ENCODE measurements around the gene PRAC1. TPM values are rescaled to one million over a fixed set of nuclear protein-coding genes. Genes with fewer than 3 reads are reported as not detected.

The PRAC1 gene
- total and polyA plus RNA-seq, 2 of the 8 experiments (the other 6 are each of a cell fraction or from before 2014, with no cell fraction given) = not detected

GRCh38 chr17:48679385-48680096, 42.8 kb downstream of the PRAC1 start:
- H2BK12ac ChIP-seq (ENCODE audit: low read depth, low read length) = no peak overlapping the region
- TF ChIP-seq CREB1 (IDR thresholded peaks at IDR 0.05) (no peak), CBX5 (IDR thresholded peaks at IDR 0.05; ENCODE audit: low read depth, low read length) (no peak), ASH2L (IDR thresholded peaks at IDR 0.05; ENCODE audit: low read length) (no peak), FOSL1 (IDR thresholded peaks at IDR 0.05; ENCODE audit: insufficient read depth, low read depth, low read length) (no peak), NRF1 (IDR thresholded peaks at IDR 0.05; ENCODE audit: low read depth, low read length) (no peak), USF2 (IDR thresholded peaks at IDR 0.05; ENCODE audit: low read length) (no peak), HDAC6 (IDR thresholded peaks at IDR 0.05; ENCODE audit: low read depth, low read length) (no peak), TAF1 (IDR thresholded peaks at IDR 0.05; ENCODE audit: low read depth, low read length) (no peak), SIX5 (IDR thresholded peaks at IDR 0.05; ENCODE audit: low read depth, low read length) (no peak), MAFK (IDR thresholded peaks at IDR 0.05; ENCODE audit: low read depth, low read length) (no peak), PHF8 (conservative IDR thresholded peaks at IDR 0.05; ENCODE audit: low read depth, low read length) (no peak)
- TF ChIP-seq, protein P1, sequence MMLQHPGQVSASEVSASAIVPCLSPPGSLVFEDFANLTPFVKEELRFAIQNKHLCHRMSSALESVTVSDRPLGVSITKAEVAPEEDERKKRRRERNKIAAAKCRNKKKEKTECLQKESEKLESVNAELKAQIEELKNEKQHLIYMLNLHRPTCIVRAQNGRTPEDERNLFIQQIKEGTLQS (IDR thresholded peaks at IDR 0.05; ENCODE audit: insufficient read depth, low read depth, low read length) = no peak

More at GRCh38 chr17:48679385-48680096, 42.8 kb downstream of the PRAC1 start:
- Histone ChIP-seq H3K9ac (replicated peaks in 1 of 4; ENCODE audit: extremely low read depth in 1 of 4, low read depth in 3 of 4, low read length in 3 of 4) (no peak overlapping the region), H3K4me1 (replicated peaks in 1 of 4; ENCODE audit: control insufficient read depth in 3 of 4, insufficient read depth in 4 of 4, low read length in 3 of 4) (peaks cover 0 to 9% (median 2%) of the 10 kb centered on the region in 4 experiments; a peak in 4 of 7 replicates), H2AK5ac (ENCODE audit: low read depth, low read length) (no peak overlapping the region), H2BK120ac (replicated peaks; ENCODE audit: low read depth, low read length) (no peak overlapping the region), H3K79me2 (ENCODE audit: control insufficient read depth in 1 of 2, insufficient read depth in 2 of 2, low read length in 2 of 2) (no peaks in the 10 kb centered on the region), H4K20me1 (replicated peaks in 1 of 2; ENCODE audit: control insufficient read depth in 1 of 2, insufficient read depth in 2 of 2, low read length in 2 of 2) (peaks cover 0 to 2% of the 10 kb centered on the region in 2 experiments), H3K4ac (replicated peaks; ENCODE audit: insufficient read length, low read depth, low read length) (no peak overlapping the region), H3K14ac (ENCODE audit: insufficient read length) (no peak overlapping the region), H3K23ac (ENCODE audit: insufficient read length) (no peak overlapping the region), H3K56ac (replicated peaks; ENCODE audit: insufficient read length, low read depth, low read length) (no peak overlapping the region), H3K4me3 (ENCODE audit: extremely low read depth in 1 of 4, insufficient read depth in 2 of 4, low read depth in 3 of 4, low read length in 4 of 4) (no peak overlapping the region), H2BK15ac (ENCODE audit: low read length) (no peak overlapping the region), H3K23me2 (ENCODE audit: low read depth, low read length) (peaks cover 3% of the 10 kb centered on the region; the same call in 1 of the 2 replicates), H2BK5ac (ENCODE audit: low read depth, low read length) (no peak overlapping the region), H2BK20ac (ENCODE audit: low read length) (no peak overlapping the region), H3K79me1 (ENCODE audit: low read depth, low read length) (no peaks in the 10 kb centered on the region), H4K5ac (ENCODE audit: insufficient read length, low read depth, low read length) (no peak overlapping the region), H3K4me2 (ENCODE audit: insufficient read depth in 1 of 2, low read depth in 2 of 2, low read length in 2 of 2) (no peak overlapping the region), H3K36me3 (ENCODE audit: control insufficient read depth in 2 of 4, insufficient read depth in 4 of 4, low read length in 3 of 4) (no peaks in the 10 kb centered on the region), H4K91ac (replicated peaks; ENCODE audit: insufficient read length, low read length) (no peak overlapping the region), H3K27me3 (replicated peaks in 1 of 4; ENCODE audit: control insufficient read depth in 3 of 4, extremely low read depth in 1 of 4, insufficient read depth in 3 of 4, low read length in 3 of 4) (peaks cover 5 to 22% (median 19%) of the 10 kb centered on the region in 4 experiments), H3K18ac (ENCODE audit: extremely low read depth, low read length) (no peak overlapping the region), H3K27ac (ENCODE audit: low read depth, low read length) (no peak overlapping the region), H3K9me3 (ENCODE audit: insufficient read depth in 2 of 2, low read depth in 1 of 2, low read length in 1 of 2) (no peaks in the 10 kb centered on the region), H4K8ac (ENCODE audit: extremely low read depth, insufficient read depth, low read length) (no peak overlapping the region), H2AFZ (ENCODE audit: low read length) (no peak overlapping the region)
- POLR2A ChIA-PET (ENCODE audit: partially characterized antibody) = interaction anchor here (0.7 to 1.1 kb wide), 2 partner anchors 82 to 135 kb away, joined by 3 read pairs; no protein-coding TSS in a partner anchor
- WGBS, 2 experiments (ENCODE audit: extremely low coverage in 1 of 2, insufficient coverage in 1 of 2, insufficient read length in 1 of 2, insufficient replicate concordance in 2 of 2, low coverage in 1 of 2, low lambda C conversion rate in 2 of 2, missing lambda C conversion rate in 1 of 2) = 85% methylated on average over 5 of the region's 5 CpGs; no CpG with 5 or more reads in 1 of the 2 experiments
- FAIRE-seq (no peak), DNase-seq (ENCODE audit: low read depth in 1 of 2, low spot score in 2 of 2) (no peak)
- CTCF ChIA-PET (ENCODE audit: partially characterized antibody) = interaction anchor here (0.7 to 12.9 kb wide), 47 partner anchors 8 to 213 kb away, joined by 3 to 159 read pairs (median 8); partner anchors contain the start of genes ATP5MC1, HOXB13, PRAC1 and PRAC2
